Thyroid gland (tissue), 4 donors: Measurements from ENCODE around the gene ACADM. TPM values are rescaled to one million over a fixed set of nuclear protein-coding genes. Genes with fewer than 3 reads are reported as not detected.
A peak's percentile ranks its signal among the peaks of the same experiment; 100 is the strongest.

Experiments used
- DNase-seq, 2 donors: peaks; one replicate each; pipeline ENCODE4 v3.0.0-alpha.2; 2019
- H3K27ac ChIP-seq, 3 donors: fragments of 200-600 bp; sonication (generic); 1 replicate in 2 of 3; 2 replicates in 1 of 3; pipeline ENCODE4 v1.5.1; 2016 to 2019; ENCODE audit warnings: mild to moderate bottlenecking in 1 of 3, moderate library complexity in 1 of 3
- H3K27me3 ChIP-seq: fragments of 200-600 bp; sonication (generic); one replicate; pipeline ENCODE4 v1.5.1; 2019
- H3K36me3 ChIP-seq, 2 donors: fragments of 200-600 bp; sonication (generic); one replicate each; pipeline ENCODE4 v1.5.1; 2016 to 2019
- H3K4me1 ChIP-seq, 2 donors: fragments of 200-600 bp; sonication (generic); one replicate each; pipeline ENCODE4 v1.5.1; 2017 to 2019
- H3K4me3 ChIP-seq, 3 donors: fragments of 200-600 bp; sonication (generic); replicated peaks in 1 of 3; 1 replicate in 2 of 3; 2 replicates in 1 of 3; pipeline ENCODE4 v1.5.1; 2016; ENCODE audit warnings: mild to moderate bottlenecking in 1 of 3
- H3K9me3 ChIP-seq: fragments of 200-600 bp; sonication (generic); one replicate; pipeline ENCODE4 v1.5.1; 2017
- POLR2A ChIP-seq, 2 donors: fragments of 450-650 bp; IDR thresholded peaks; one replicate each; pipeline ENCODE4 v1.6.1; 2017; ENCODE audit warnings: antibody characterized with exemption in 2 of 2, mild to moderate bottlenecking in 2 of 2, moderate library complexity in 1 of 2
- WGBS, 2 donors: methylation state at CpG; one replicate each; pipeline ENCODE4 v1.1.5; 2017; 5-methylcytosine and 5-hydroxymethylcytosine counted together
- intact Hi-C: fragments of 100-400 bp; cut with DNase I; formaldehyde crosslinking; loops from one replicate; pipeline ENCODE4 v1.15.1; 2023
- total RNA-seq, 4 donors: library from RNA; depleted of rRNA; stranded (reverse); fragments of >200 nt; gene quantifications; one replicate each; pipeline ENCODE4 v1.2.3, GENCODE V29; 2016
- TF ChIP-seq, protein P1 (sequence below), 6 experiments: fragments of 200-600 bp in 3 of 6; fragments of 450-650 bp in 3 of 6; sonication (generic) in 3 of 6; IDR thresholded peaks; one replicate each; pipeline ENCODE4 v1.5.1; 2016 to 2019; ENCODE audit warnings: antibody characterized with exemption in 6 of 6, mild to moderate bottlenecking in 2 of 6, inconsistent platforms in 1 of 6, moderate library complexity in 1 of 6

Gene ACADM
- total RNA-seq, 4 donors from 2014 or later: 65.3 to 69.9 (median 68.7) TPM

DNA sequence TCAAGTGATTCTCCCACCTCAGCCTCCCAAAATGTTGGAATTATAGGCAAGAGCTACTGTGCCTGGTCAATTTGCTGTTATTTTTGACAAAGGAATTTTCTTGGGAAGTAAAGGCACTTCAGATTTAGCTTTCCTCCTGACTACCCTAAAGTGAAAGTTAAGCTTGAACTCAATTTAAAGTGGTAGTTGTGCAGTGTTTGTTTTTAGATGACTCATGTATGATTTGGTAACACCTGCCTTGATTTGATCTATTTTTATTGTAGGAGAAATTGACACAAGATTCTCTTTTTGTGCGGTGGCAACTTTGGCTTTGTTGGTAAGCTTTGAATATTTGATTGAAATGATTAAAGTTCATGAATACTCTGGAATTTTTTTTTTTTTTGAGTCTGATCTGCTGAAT, 66.5 kb downstream of the ACADM start:
- 51 to 56% methylated on average over 1 of the region's 1 CpG for WGBS, 2 donors
- intact Hi-C loops: no loop called here
- peak overlapping the region in 2 of 3 donors; percentile 53 to 63 for H3K27ac ChIP-seq
- no peak for TF ChIP-seq POLR2A (IDR thresholded peaks at IDR 0.05)
- TF ChIP-seq, protein P1, sequence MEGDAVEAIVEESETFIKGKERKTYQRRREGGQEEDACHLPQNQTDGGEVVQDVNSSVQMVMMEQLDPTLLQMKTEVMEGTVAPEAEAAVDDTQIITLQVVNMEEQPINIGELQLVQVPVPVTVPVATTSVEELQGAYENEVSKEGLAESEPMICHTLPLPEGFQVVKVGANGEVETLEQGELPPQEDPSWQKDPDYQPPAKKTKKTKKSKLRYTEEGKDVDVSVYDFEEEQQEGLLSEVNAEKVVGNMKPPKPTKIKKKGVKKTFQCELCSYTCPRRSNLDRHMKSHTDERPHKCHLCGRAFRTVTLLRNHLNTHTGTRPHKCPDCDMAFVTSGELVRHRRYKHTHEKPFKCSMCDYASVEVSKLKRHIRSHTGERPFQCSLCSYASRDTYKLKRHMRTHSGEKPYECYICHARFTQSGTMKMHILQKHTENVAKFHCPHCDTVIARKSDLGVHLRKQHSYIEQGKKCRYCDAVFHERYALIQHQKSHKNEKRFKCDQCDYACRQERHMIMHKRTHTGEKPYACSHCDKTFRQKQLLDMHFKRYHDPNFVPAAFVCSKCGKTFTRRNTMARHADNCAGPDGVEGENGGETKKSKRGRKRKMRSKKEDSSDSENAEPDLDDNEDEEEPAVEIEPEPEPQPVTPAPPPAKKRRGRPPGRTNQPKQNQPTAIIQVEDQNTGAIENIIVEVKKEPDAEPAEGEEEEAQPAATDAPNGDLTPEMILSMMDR (IDR thresholded peaks at IDR 0.05): no peak
- peaks cover 40 to 42% of the 10 kb centered on the region in 2 donors for H3K36me3 ChIP-seq
- no peak for DNase-seq
- H3K4me3 ChIP-seq: no peak overlapping the region
- H3K9me3 ChIP-seq: no peaks in the 10 kb centered on the region
- peaks cover 32 to 42% of the 10 kb centered on the region in 2 donors for H3K4me1 ChIP-seq
- H3K27me3 ChIP-seq: no peaks in the 10 kb centered on the region

- intact Hi-C loops: no loop called here
- Histone ChIP-seq H3K27ac (no peak overlapping the region), H3K4me1 (peaks cover 32 to 40% of the 10 kb centered on the region in 2 donors), H3K27me3 (no peaks in the 10 kb centered on the region), H3K9me3 (no peaks in the 10 kb centered on the region), H3K4me3 (no peak overlapping the region), H3K36me3 (peaks cover 46 to 49% of the 10 kb centered on the region in 2 donors)
- 98 to 99% methylated on average over 3 of the region's 3 CpGs for WGBS, 2 donors
- no peak for DNase-seq
- TF ChIP-seq POLR2A (IDR thresholded peaks at IDR 0.05): no peak
- TF ChIP-seq, protein P1 (IDR thresholded peaks at IDR 0.05): no peak
Measured at GRCh38 chr1:75792091-75792490, 67.6 kb downstream of the ACADM start.

DNA sequence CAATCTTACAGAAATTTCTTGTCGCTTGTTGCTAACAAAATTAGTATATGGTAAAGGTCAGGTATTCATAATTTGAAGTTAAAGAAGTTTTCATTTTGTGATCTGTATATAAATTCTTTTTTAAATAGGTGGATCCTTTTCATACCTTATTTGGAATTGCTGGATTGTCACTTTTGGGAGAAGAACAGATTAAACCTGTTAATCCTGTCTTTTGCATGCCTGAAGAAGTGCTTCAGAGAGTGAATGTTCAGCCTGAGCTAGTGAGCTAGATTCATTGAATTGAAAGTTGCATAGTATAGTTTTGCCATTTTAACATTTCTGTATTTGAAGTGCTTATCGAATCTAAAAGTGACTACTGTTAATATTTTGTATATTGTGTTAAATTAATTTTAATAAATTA, 69.9 kb downstream of the ACADM start:
- no peak for DNase-seq
- H3K4me1 ChIP-seq: peaks cover 18% of the 10 kb centered on the region in 2 donors
- no peaks in the 10 kb centered on the region for H3K27me3 ChIP-seq
- TF ChIP-seq, protein P1 (IDR thresholded peaks at IDR 0.05): no peak
- TF ChIP-seq POLR2A (IDR thresholded peaks at IDR 0.05): no peak
- H3K4me3 ChIP-seq: no peak overlapping the region
- peaks cover 49% of the 10 kb centered on the region in 2 donors for H3K36me3 ChIP-seq
- WGBS, 2 donors: 94 to 99% methylated on average over 2 of the region's 2 CpGs
- intact Hi-C loops: no loop called here
- H3K27ac ChIP-seq: no peak overlapping the region
- no peaks in the 10 kb centered on the region for H3K9me3 ChIP-seq

GRCh38 chr1:75795703-75796193, 71.2 kb downstream of the ACADM start:
- Histone ChIP-seq H3K4me3 (no peak overlapping the region), H3K4me1 (peaks cover 5 to 7% of the 10 kb centered on the region in 2 donors), H3K9me3 (no peaks in the 10 kb centered on the region), H3K36me3 (peaks cover 49% of the 10 kb centered on the region in 2 donors), H3K27me3 (no peaks in the 10 kb centered on the region), H3K27ac (no peak overlapping the region)
- WGBS, 2 donors: 97 to 100% methylated on average over 4 of the region's 4 CpGs
- no peak for TF ChIP-seq POLR2A (IDR thresholded peaks at IDR 0.05)
- TF ChIP-seq, protein P1 (IDR thresholded peaks at IDR 0.05): no peak
- intact Hi-C loops: no loop called here
- no peak for DNase-seq

DNA sequence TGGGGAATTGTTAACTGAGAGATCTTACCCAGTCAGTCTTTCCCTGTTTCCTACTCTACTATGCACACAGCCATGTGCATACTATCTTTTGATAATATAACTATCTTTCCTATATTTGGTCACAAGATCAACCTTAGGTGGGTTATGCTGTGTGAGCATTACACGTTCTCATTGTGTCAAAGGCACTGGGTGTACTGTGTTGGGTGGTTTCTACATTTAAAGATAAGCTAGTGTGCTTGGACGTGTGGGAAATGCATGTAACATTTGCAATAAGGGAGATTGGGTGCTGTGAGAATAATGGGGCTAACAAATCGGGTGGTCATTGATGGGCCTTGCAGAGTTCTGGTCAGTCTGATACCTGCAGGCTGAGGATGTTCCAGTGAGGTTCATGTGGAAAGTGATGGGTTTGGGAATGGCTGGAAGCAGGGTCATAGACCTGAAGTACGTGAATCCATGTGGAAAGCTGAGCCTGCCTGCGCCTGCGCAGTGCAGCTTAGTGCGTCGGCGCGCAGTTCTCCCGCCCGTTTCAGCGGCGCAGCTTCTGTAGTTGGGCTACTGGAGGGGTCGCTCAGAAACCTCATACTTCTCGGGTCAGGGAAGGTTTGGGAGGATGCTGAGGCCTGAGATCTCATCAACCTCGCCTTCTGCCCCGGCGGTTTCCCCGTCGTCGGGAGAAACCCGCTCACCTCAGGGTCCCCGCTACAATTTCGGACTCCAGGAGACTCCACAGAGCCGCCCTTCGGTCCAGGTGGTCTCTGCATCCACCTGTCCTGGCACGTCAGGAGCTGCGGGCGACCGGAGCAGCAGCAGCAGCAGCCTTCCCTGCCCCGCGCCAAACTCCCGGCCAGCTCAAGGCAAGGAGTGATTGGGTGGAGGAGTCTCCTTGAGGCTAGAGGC, 72.1 kb downstream of the ACADM start, which contains the start of gene MSH4:
Gene MSH4, plus strand, starts transcription at position 507 of the 897 bp plus-strand sequence. Its CDS starts 104 bp downstream, at position 611.
- no peaks in the 10 kb centered on the region for H3K27me3 ChIP-seq
- no peak within 1 kb of the TSS for H3K4me3 ChIP-seq
- intact Hi-C loops: no loop called here
- no peak for DNase-seq
- WGBS, 2 donors: 76 to 80% methylated on average over 25 to 34 of the region's 34 CpGs
- H3K4me1 ChIP-seq: no peaks in the 10 kb centered on the region
- H3K9me3 ChIP-seq: no peaks in the 10 kb centered on the region
- H3K27ac ChIP-seq: no peak within 1 kb of the TSS
- TF ChIP-seq, protein P1 (IDR thresholded peaks at IDR 0.05): no peak
- TF ChIP-seq POLR2A (IDR thresholded peaks at IDR 0.05): no peak
- peaks cover 45 to 49% of the 10 kb centered on the region in 2 donors for H3K36me3 ChIP-seq
